ENCODE results near the gene TCF3. TPM values are rescaled to one million over a fixed set of nuclear protein-coding genes. Genes with fewer than 3 reads are reported as not detected.
A peak's percentile ranks its signal among the peaks of the same experiment; 100 is the strongest.

TCF3 gene
- total RNA-seq, 5 donors from 2014 or later (not counting 1 experiment from before 2014, with no cell fraction given), result 63.3 to 107 (median 94.6) TPM

GRCh38 chr19:1616875-1617274, 35.5 kb downstream of the TCF3 start:
- no peaks in the 10 kb centered on the region for H3K27me3 ChIP-seq (replicated peaks in 1 of 2; ENCODE audit: control insufficient read depth in 2 of 2, extremely low read depth in 1 of 2, insufficient read depth in 2 of 2, low read length in 1 of 2)
- ChIA-PET CTCF (no interaction called here), POLR2A (no interaction called here)
- no peak overlapping the region for H3K4me3 Mint-ChIP-seq
- WGBS (ENCODE audit: insufficient coverage), result 33% methylated on average over 3 of the region's 4 CpGs
- H3K4me1 ChIP-seq (ENCODE audit: control insufficient read depth in 1 of 2, extremely low read depth in 1 of 2, insufficient read depth in 2 of 2, low read length in 2 of 2), result peaks cover 3 to 17% of the 10 kb centered on the region in 2 experiments
- H3K36me3 Mint-ChIP-seq, result peaks cover 30% of the 10 kb centered on the region
- H3K27ac Mint-ChIP-seq, result peak overlapping the region; percentile 9 to 73
- no peak for DNase-seq
- ATAC-seq (replicated peaks in 1 of 4), result peak in 1 of 4 experiments; percentile 30
- no peaks in the 10 kb centered on the region for H3K27me3 Mint-ChIP-seq
- H3K27ac ChIP-seq (ENCODE audit: low read length), result no peak overlapping the region
- peaks cover 40 to 54% of the 10 kb centered on the region in 2 donors for H3K36me3 ChIP-seq (ENCODE audit: control insufficient read depth in 2 of 2, extremely low read depth in 1 of 2, insufficient read depth in 1 of 2, low read length in 1 of 2)
- no peak overlapping the region for H3K4me3 ChIP-seq (ENCODE audit: control insufficient read depth in 1 of 2, extremely low read depth in 1 of 2, low read length in 1 of 2)
- no peaks in the 10 kb centered on the region for H3K9me3 Mint-ChIP-seq
- no peaks in the 10 kb centered on the region for H3K9me3 ChIP-seq
- H3K4me1 Mint-ChIP-seq, result peaks cover 19 to 21% (median 20%) of the 10 kb centered on the region in 3 donors

- POLR2A ChIA-PET, result no interaction called here
- Mint-ChIP-seq H3K36me3 (peaks cover 31% of the 10 kb centered on the region), H3K9me3 (no peaks in the 10 kb centered on the region), H3K4me1 (peaks cover 19 to 21% (median 20%) of the 10 kb centered on the region in 3 donors), H3K27me3 (no peaks in the 10 kb centered on the region), H3K27ac (peak overlapping the region; percentile 9 to 73), H3K4me3 (no peak overlapping the region)
- Histone ChIP-seq H3K36me3 (ENCODE audit: control insufficient read depth in 2 of 2, extremely low read depth in 1 of 2, insufficient read depth in 1 of 2, low read length in 1 of 2) (peaks cover 40 to 54% of the 10 kb centered on the region in 2 donors), H3K4me3 (ENCODE audit: control insufficient read depth in 1 of 2, extremely low read depth in 1 of 2, low read length in 1 of 2) (no peak overlapping the region), H3K9me3 (no peaks in the 10 kb centered on the region), H3K4me1 (ENCODE audit: control insufficient read depth in 1 of 2, extremely low read depth in 1 of 2, insufficient read depth in 2 of 2, low read length in 2 of 2) (peaks cover 3 to 21% of the 10 kb centered on the region in 2 experiments), H3K27me3 (replicated peaks in 1 of 2; ENCODE audit: control insufficient read depth in 2 of 2, extremely low read depth in 1 of 2, insufficient read depth in 2 of 2, low read length in 1 of 2) (no peaks in the 10 kb centered on the region), H3K27ac (ENCODE audit: low read length) (no peak overlapping the region)
- no peak for DNase-seq
- CTCF ChIA-PET, result no interaction called here
- WGBS (ENCODE audit: insufficient coverage), result 100% methylated on average over 1 of the region's 8 CpGs
- no peak for ATAC-seq (replicated peaks in 1 of 4)
These were observed 36.0 kb downstream of the TCF3 start for GRCh38 chr19:1616396-1616795.

GRCh38 chr19:1615156-1615765, 37.2 kb downstream of the TCF3 start:
- H3K36me3 ChIP-seq (ENCODE audit: control insufficient read depth in 2 of 2, extremely low read depth in 1 of 2, insufficient read depth in 1 of 2, low read length in 1 of 2), result peaks cover 40 to 50% of the 10 kb centered on the region in 2 donors
- CTCF ChIA-PET, result no interaction called here
- peaks cover 34% of the 10 kb centered on the region for H3K36me3 Mint-ChIP-seq

DNA sequence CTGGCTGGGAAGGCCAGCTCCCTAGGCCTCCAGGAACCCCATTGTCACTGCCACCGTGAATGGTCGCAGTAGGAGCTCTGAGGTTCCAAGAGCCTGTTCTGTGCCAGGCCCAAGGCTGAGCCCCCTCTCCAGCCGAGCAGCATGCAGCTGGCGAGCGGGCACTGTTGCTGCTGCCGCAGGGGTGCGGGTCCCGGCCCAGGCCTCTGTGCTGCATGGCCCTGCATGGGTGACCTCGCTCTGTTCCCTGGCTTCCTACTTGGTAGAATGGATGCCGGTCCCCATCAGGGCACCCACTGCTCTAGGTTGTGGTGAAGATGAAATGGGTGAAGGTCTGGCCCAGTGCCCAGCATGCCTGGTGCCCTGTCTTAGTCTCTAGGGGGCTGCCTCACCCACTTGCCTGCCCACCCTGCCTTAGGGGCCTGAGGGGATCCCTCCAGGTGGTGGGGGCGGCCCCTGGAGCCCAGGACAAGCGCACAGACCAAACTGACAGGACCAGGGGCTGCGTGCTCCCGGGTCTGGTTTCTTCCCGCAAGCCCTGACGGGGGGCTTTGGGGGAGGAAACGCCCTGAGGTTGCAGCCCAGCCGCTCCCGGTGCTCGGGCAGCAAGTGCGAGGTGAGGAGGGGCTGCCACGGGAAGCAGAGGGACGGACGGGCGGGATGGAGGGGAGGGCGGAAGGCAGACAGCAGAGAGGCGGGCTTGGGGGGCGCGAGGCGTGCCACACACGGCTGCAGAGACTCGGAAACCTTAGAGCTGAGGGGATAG, 38.4 kb downstream of the TCF3 start:
- H3K27me3 ChIP-seq (replicated peaks in 1 of 2; ENCODE audit: control insufficient read depth in 2 of 2, extremely low read depth in 1 of 2, insufficient read depth in 2 of 2, low read length in 1 of 2), result no peaks in the 10 kb centered on the region
- no peaks in the 10 kb centered on the region for H3K9me3 ChIP-seq
- ChIA-PET POLR2A (no interaction called here), CTCF (no interaction called here)
- DNase-seq (no peak), ATAC-seq (replicated peaks in 1 of 4) (no peak)
- no peak overlapping the region for H3K4me3 ChIP-seq (ENCODE audit: control insufficient read depth in 1 of 2, extremely low read depth in 1 of 2, low read length in 1 of 2)
- H3K36me3 ChIP-seq (ENCODE audit: control insufficient read depth in 2 of 2, extremely low read depth in 1 of 2, insufficient read depth in 1 of 2, low read length in 1 of 2), result peaks cover 40 to 44% of the 10 kb centered on the region in 2 donors
- Mint-ChIP-seq H3K9me3 (no peaks in the 10 kb centered on the region), H3K36me3 (peaks cover 34% of the 10 kb centered on the region), H3K4me1 (peaks cover 29 to 39% (median 34%) of the 10 kb centered on the region in 3 donors), H3K27ac (no peak overlapping the region), H3K27me3 (no peaks in the 10 kb centered on the region), H3K4me3 (no peak overlapping the region)
- H3K4me1 ChIP-seq (ENCODE audit: control insufficient read depth in 1 of 2, extremely low read depth in 1 of 2, insufficient read depth in 2 of 2, low read length in 2 of 2), result peaks cover 10 to 41% of the 10 kb centered on the region in 2 experiments
- no peak overlapping the region for H3K27ac ChIP-seq (ENCODE audit: low read length)
- 97% methylated on average over 23 of the region's 32 CpGs for whole genome bisulfite sequencing (ENCODE audit: insufficient coverage)

More at GRCh38 chr19:1615156-1615765, 37.2 kb downstream of the TCF3 start:
- H3K27me3 Mint-ChIP-seq, result no peaks in the 10 kb centered on the region
- peaks cover 3 to 29% of the 10 kb centered on the region in 2 experiments for H3K4me1 ChIP-seq (ENCODE audit: control insufficient read depth in 1 of 2, extremely low read depth in 1 of 2, insufficient read depth in 2 of 2, low read length in 2 of 2)
- H3K4me3 Mint-ChIP-seq, result no peak overlapping the region
- H3K9me3 Mint-ChIP-seq, result no peaks in the 10 kb centered on the region
- no peak overlapping the region for H3K27ac ChIP-seq (ENCODE audit: low read length)
- 95% methylated on average over 36 of the region's 41 CpGs for WGBS (ENCODE audit: insufficient coverage)
- no peak for DNase-seq
- no peak for ATAC-seq (replicated peaks in 1 of 4)
- H3K27ac Mint-ChIP-seq, result no peak overlapping the region
- POLR2A ChIA-PET, result no interaction called here
- no peaks in the 10 kb centered on the region for H3K27me3 ChIP-seq (replicated peaks in 1 of 2; ENCODE audit: control insufficient read depth in 2 of 2, extremely low read depth in 1 of 2, insufficient read depth in 2 of 2, low read length in 1 of 2)
- H3K9me3 ChIP-seq, result no peaks in the 10 kb centered on the region
- peaks cover 21 to 29% (median 26%) of the 10 kb centered on the region in 3 donors for H3K4me1 Mint-ChIP-seq
- no peak overlapping the region for H3K4me3 ChIP-seq (ENCODE audit: control insufficient read depth in 1 of 2, extremely low read depth in 1 of 2, low read length in 1 of 2)

DNA sequence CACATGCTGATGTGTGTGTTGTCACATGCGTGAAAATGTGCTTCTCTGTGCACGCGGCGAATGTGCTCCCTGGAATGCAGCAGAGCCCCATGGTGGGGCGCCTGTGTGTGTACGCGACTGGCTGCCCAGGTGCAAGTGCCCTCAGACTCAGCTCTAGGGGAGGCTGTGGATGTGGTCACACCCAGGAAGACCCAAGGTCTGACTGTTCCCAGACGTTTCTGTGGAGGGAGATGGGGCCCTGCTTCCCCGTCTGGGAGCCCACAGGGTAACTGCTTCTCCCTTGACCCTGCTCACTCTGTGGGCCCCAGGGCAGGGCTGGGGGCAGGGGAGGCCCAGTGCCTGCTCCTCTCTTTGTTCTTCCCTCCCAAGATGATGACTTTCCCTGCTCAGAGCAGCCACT, 39.3 kb downstream of the TCF3 start:
- H3K4me3 ChIP-seq (ENCODE audit: control insufficient read depth in 1 of 2, extremely low read depth in 1 of 2, low read length in 1 of 2), result no peak overlapping the region
- ATAC-seq (replicated peaks in 1 of 4), result no peak
- H3K4me1 ChIP-seq (ENCODE audit: control insufficient read depth in 1 of 2, extremely low read depth in 1 of 2, insufficient read depth in 2 of 2, low read length in 2 of 2), result peaks cover 15 to 48% of the 10 kb centered on the region in 2 experiments
- ChIA-PET CTCF (no interaction called here), POLR2A (no interaction called here)
- peaks cover 28% of the 10 kb centered on the region for H3K36me3 Mint-ChIP-seq
- H3K4me3 Mint-ChIP-seq, result no peak overlapping the region
- no peak for DNase-seq
- H3K27ac Mint-ChIP-seq, result no peak overlapping the region
- peaks cover 31 to 42% (median 36%) of the 10 kb centered on the region in 3 donors for H3K4me1 Mint-ChIP-seq
- WGBS (ENCODE audit: insufficient coverage), result 65% methylated on average over 6 of the region's 9 CpGs
- no peaks in the 10 kb centered on the region for H3K9me3 ChIP-seq
- H3K27me3 Mint-ChIP-seq, result no peaks in the 10 kb centered on the region
- no peak overlapping the region for H3K27ac ChIP-seq (ENCODE audit: low read length)
- H3K36me3 ChIP-seq (ENCODE audit: control insufficient read depth in 2 of 2, extremely low read depth in 1 of 2, insufficient read depth in 1 of 2, low read length in 1 of 2), result peaks cover 36 to 39% of the 10 kb centered on the region in 2 donors
- no peaks in the 10 kb centered on the region for H3K27me3 ChIP-seq (replicated peaks in 1 of 2; ENCODE audit: control insufficient read depth in 2 of 2, extremely low read depth in 1 of 2, insufficient read depth in 2 of 2, low read length in 1 of 2)
- no peaks in the 10 kb centered on the region for H3K9me3 Mint-ChIP-seq

- H3K36me3 Mint-ChIP-seq, result peaks cover 25% of the 10 kb centered on the region
- POLR2A ChIA-PET, result no interaction called here
These were observed 40.0 kb downstream of the TCF3 start for GRCh38 chr19:1612114-1613086.

More at GRCh38 chr19:1612114-1613086, 40.0 kb downstream of the TCF3 start:
- no peak for ATAC-seq (replicated peaks in 1 of 4)
- Mint-ChIP-seq H3K4me3 (no peak overlapping the region), H3K27me3 (no peaks in the 10 kb centered on the region), H3K9me3 (no peaks in the 10 kb centered on the region), H3K4me1 (peaks cover 27 to 40% (median 34%) of the 10 kb centered on the region in 3 donors), H3K27ac (no peak overlapping the region)
- Histone ChIP-seq H3K4me3 (ENCODE audit: control insufficient read depth in 1 of 2, extremely low read depth in 1 of 2, low read length in 1 of 2) (no peak overlapping the region), H3K4me1 (ENCODE audit: control insufficient read depth in 1 of 2, extremely low read depth in 1 of 2, insufficient read depth in 2 of 2, low read length in 2 of 2) (peaks cover 15 to 47% of the 10 kb centered on the region in 2 experiments), H3K27ac (ENCODE audit: low read length) (no peak overlapping the region), H3K27me3 (replicated peaks in 1 of 2; ENCODE audit: control insufficient read depth in 2 of 2, extremely low read depth in 1 of 2, insufficient read depth in 2 of 2, low read length in 1 of 2) (no peaks in the 10 kb centered on the region), H3K9me3 (no peaks in the 10 kb centered on the region), H3K36me3 (ENCODE audit: control insufficient read depth in 2 of 2, extremely low read depth in 1 of 2, insufficient read depth in 1 of 2, low read length in 1 of 2) (peaks cover 36 to 39% of the 10 kb centered on the region in 2 donors)
- 95% methylated on average over 39 of the region's 39 CpGs for WGBS (ENCODE audit: insufficient coverage)
- no peak for DNase-seq
- CTCF ChIA-PET, result no interaction called here
